ENCODE measurements around the gene MKNK2.
"Not testable (repeated sequence)": the region's sequence is repeated elsewhere in the genome, so short reads cannot be mapped to it uniquely, and the experiment has no call there.

DNA sequence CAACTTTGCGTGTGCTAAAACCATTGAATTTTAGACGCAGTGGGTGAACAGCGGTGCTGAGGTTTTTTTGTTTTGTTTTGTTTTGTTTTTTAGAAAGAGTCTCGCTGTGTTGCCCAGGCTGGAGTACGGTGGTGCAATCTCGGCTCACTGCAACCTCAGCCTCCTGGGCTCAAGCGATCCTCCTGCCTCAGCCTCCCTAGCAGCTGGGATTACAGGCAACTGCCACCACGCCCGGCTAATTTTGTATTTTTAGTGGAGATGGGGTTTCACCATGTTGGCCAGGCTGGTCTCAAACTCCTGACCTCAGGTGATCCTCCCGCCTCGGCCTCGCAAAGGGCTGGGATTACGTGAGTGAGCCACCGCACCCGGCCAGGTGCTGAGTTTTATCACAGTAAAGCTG, 16.8 kb downstream of the MKNK2 start:
- TF ChIP-seq POLR2A (IDR thresholded peaks at IDR 0.05; ENCODE audit: low read length); GATA1 (IDR thresholded peaks at IDR 0.05; ENCODE audit: low read depth, low read length): not testable (repeated sequence)
